ENCODE results near the gene COQ2.

- TF ChIP-seq CTCF (IDR thresholded peaks at IDR 0.05; ENCODE audit: low read depth, low read length, poor library complexity, severe bottlenecking) = no peak
- no peak for TF ChIP-seq EZH2phosphoT487 (IDR thresholded peaks at IDR 0.05; ENCODE audit: borderline replicate concordance, low read length)
These were observed 66.7 kb downstream of the COQ2 start for GRCh38 chr4:83217721-83218522.
